Activated CD4-positive, alpha-beta T cell treated with anti-CD3 and anti-CD28 coated beads, Interleukin-2, amount 50 U/mL, for 4 hours (primary cell): ENCODE data around the gene AFF3.
"Not testable (repeated sequence)": the region's sequence is repeated elsewhere in the genome, so short reads cannot be mapped to it uniquely, and the experiment has no call there.

Source experiments
- DNase-seq, 2 experiments: peaks; one replicate each; pipeline ENCODE4 v3.0.0-alpha.2; 2020

AFF3 gene

DNA sequence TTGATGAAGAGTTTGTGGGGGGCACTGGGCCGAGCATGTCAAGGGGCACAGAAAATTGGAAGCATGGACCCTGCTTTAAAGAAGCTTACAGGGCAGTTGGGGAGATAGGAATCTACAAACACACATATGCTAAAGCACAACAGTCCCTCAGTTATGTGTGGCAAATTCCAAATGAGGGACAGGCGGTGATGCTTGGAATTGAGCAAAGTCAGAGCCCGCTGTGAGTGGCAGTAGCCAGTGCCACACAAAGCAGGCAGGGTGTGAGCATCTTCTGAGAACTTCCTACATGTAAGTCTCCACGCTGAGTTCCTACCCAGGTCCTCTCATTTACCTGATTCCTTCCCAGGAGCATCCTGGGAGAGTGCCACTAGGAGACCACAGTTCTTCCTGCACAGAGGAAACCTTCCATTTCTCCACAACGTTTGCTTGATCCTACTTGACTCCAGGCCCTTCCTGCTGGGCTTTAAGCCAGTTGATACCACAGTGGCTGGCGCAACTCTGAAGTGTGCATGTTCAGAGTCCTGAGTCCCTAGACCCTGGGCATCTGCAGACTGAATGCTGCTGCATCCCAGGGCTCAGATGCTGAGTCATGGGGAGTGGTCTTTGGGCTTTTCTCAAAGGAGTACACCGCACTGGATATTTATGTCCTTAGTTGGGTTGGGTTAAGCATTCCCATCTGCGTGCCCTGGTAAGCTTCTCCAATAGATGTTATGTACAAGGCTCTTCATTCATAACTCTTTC lies 365.3 kb downstream of the AFF3 start:
- DNase-seq = no peak

DNA sequence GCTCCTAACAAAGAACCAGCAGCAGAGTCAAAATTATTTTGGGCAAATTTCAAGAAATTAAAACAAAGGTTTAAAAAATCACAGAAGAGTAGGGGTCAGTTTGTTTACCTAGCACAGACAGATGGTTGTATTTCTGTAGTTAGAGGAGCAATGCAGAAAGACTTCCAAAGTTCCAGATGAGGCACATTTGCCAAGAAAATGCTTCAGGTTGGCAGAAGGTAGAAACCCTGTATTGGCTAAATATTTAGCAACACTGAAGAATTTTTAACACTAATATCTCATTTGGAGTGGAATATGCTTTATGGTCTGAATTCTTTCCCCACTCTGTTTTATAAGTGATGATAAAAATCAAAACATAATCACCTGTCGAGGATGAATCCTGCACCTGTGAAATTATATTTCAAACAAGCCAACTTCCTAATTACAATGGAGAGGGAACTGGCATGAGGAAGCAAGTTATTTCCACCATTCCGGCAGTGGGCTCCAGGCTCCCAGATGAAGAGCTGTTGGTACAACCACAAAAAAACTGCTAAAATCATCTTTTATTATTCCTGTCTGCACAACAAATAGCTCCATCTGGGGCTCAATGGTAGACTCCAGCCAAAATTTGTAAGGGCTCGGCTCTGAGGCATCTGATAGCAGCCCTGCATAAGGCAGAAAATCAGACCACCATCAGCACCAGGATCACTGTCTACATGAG lies 366.0 kb downstream of the AFF3 start:
- no peak for DNase-seq

DNA sequence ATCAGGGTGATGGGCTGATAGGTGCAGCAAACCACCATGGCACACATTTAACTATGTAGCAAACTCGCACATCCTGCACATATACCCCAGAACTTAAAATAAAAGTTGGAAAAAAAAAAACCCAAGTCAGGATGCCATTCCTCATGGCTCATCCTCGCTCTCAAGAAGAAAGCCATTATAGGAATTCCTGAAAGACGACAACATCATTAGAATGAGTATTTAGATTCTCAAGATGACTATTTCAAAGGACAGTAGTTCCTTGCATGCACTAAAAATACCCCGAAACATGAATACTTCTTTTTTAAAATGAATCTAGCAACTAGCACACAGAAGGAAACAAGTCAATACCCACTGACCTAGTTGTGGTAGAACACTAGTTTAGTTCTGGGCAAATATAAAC lies 366.8 kb downstream of the AFF3 start:
- no peak for DNase-seq

DNA sequence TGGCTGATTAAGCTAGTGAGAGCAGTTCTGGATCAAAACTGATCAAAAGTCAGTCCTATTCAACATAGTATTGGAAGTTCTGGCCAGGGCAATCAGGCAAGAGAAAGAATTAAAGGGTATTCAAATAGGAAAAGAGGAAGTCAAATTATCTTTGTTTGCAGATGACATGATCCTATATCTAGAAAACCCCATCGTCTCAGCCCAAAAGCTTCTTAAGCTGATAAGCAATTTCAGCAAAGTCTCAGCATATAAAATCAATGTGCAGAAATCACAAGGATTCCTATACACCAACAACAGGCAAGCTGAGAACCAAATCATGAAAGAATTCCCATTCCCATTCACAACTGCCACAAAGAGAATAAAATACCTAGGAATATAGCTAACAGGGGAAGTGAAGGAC lies 368.7 kb downstream of the AFF3 start:
- DNase-seq = not testable (repeated sequence)

DNA sequence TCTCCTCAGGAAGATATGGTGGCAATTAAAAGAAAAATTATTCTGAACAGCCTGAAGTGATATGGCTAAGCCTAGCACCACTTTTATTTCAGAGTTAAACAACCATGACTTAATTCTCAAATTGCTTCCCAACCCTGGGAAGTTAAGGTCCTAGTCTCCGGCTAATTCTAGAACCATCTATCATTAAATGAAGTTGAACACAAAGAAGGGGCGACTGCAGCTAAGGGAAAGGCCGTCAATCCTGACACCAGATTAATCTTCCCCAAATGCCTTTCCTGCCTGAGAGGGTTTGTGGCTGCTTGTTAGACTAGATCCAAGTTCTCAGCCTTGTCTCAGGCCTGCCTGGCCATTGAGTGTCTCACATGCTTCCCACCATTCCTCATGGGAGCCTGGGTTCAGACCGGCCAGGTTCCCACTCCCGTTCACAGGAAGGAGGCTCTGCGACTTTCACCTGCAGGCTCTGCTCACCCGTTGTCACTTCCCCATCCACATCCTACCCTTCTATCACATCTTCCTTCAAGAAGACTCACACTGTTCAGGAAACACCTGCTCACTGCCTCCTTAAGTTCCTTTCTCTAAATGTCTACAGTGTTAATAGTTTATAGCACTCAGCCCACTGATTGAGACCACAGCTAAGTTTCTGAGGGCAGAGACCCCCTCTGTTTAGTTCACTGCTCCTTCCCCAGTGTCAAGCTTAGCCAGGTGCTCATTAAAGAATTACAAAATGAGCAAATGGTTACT lies 369.6 kb downstream of the AFF3 start:
- no peak for DNase-seq

DNA sequence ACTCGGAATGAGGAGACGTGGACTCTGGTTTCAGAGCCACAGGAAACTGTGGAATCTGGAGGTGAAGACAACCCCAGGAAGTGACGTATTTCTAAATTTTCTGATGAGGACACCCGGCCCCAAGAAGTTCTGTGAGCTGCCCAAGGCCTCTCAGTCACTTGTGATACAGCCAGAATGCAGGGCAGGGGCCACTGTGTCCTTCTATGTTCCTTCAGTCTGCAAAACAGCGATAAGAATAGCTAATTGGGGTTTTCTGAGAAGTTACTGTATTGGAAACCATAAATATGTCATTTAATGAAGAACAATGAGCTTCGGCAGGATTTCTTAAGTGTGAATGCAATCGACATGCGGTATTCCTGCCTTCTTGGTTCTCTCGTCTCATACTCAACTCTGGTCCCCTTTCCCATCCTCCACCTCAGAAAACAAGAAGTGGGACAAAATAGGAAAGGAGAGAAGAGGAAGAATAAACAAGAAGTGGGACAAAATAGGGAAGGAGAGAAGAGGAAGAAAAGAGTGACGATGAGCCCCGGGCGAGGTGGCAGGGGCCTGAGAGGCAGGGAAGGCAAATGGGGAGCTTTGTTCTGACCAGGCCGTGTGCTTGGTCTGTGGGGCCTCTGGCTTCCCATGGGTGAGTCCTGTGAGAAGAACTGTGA lies 370.6 kb downstream of the AFF3 start:
- DNase-seq = no peak

DNA sequence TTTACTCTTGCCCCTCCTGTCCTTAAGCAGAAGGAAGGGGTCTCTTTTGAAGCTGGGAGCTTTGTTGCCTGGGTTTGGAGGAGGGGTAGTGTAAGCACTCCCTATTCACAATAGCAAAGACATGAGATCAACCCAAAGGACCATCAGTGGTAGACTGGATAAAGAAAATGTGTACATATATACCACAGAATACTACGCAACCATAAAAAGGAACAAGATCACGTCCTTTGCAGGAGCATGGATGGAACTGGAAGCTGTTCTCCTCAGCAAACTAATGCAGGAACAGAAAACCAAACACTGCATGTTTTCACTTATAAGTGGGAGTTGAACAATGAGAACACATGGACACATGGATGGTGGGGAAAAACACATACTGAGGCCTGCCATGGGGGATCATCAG lies 371.5 kb downstream of the AFF3 start:
- no peak for DNase-seq

DNA sequence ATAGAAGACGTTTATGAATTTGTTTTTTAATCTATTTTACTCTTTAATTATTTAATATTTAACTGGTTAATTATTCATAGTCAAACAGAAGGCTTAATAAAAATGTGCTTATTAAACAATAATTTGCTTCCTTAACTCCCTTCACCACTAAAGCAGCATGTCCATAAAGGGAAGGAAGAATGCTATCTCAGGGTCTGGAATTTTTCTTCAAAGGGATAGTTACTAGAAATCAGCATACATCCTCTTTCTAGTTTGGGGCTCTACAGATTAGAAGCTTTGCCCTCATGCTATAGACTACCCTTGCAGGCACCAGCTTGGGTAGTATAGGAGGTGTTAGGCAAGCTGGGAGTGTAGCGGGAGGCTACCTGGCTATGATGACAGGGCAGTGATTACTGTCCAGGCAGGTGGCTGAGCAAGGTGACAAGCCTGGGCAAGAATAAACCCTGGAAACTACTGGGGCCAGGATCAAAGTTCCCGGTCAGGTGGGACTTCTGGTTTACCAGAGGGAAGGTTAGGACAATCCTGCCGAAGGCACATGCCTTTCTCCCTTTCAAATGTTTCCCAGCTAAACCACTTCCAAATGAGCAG lies 376.6 kb downstream of the AFF3 start:
- DNase-seq = no peak

DNA sequence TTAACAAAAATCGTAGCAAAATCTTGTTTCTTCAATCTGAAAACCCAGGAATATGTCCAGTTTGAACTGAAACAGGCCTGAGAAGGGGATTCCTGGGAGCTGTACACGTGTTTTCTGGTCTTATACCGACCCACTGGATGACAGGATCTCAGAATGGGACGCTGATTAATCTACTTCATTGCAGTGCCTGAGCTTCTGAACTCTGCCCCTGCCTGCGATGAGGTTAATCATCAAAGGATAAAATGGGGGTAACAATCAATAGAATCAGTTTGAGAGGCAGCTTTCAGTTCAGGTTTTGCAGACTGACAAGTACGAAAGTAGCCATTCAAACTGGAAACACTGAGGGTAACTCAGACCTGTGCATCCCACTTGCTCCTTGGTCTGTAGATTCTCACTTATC lies 378.6 kb downstream of the AFF3 start:
- DNase-seq = no peak

DNA sequence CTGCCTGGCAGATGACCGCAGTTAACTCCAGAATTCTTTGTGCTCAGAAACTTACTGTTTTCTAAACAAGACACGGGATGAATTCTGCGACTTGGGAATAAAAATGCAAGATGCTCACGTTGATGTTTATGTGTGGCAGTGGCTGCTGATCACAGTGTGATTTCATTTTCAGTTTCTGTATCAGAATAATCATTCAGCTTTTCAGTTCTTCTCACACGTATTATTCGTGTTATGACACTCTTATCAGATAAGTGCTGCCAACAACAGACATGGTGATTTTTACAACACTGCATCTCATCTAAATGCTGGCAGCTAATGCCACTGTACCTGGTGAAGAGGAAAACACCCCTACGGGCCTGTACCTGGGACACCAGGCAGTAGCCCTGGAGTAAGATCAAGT lies 379.7 kb downstream of the AFF3 start:
- no peak for DNase-seq

DNA sequence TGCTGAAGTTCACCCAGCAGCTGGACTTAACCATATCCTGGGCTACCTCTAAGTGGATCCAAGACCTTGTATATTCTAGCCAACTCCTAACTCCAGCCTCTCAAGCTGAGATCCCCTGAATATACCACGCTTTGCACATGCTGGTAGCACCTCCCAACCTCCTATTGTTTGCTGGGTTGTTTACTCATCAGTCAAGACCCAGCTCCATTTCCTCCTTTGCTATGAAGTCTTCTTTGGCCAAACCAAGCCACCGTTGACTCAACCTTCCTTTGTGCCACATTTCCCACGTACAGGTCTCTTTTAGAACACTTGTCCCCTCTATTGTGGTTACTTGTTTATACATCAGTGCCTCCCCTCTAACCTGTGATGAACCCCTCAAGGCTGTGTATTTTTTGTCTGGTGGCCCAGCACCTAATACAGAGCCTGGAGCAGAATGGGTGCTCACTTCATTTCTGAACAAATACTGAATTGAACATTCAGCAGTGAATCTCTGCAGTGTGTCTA lies 384.7 kb downstream of the AFF3 start:
- DNase-seq = no peak

DNA sequence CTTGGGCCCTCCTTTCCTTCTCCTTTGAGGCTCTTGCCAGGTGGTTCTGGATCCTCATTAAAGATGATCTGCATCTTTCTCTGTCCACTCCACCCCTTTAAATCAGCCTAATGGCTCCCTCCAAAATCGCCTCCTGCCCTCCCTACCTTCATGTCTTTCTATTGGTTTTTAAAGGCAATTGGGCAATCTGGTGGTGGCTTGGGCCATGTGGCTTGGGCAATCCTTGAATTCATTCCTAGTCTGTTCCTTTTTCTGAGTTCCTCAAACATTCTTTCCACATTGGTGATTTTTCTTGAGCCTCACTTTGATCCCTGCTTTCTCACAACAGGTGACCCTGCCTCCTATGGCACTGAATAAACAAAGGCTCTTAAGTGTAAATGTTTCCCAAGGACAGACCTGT lies 386.3 kb downstream of the AFF3 start:
- no peak for DNase-seq

DNA sequence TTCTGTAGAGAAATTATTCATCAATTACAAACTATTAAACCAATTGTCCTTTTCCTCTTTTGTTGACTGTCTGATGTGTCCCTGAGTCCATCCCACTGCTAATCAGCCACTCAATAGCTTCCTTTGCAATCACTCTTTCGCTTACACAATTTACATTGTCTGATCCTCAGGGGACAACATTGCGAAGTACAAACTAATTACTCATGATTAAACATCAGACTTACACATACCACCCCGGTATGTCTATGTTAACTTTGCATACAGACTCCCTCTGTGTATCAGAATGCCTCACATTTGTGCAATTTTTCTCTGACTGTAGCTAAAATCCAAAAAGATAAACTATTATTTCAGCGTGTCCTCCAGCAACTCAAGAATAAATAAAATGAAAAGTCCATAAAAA lies 388.2 kb downstream of the AFF3 start:
- no peak for DNase-seq

DNA sequence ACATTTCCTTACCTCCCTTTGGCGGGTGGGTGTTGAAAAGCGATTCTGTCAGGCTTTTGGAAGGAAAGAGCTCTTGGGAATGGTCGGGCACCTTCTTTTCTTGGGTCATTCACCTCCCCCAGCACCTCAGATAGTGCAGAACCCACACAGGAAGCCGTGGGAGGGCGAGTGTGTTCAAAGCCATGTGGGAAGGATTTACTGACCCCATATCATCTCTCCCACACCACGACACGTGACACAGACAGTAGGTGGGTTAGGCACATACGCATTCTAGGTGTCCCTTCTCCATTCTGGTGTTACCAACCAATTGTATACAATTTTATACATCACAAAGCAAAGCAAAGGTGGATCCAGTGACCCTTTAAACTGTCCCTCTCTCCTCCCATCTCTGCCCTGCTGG lies 388.9 kb downstream of the AFF3 start:
- DNase-seq = no peak

DNA sequence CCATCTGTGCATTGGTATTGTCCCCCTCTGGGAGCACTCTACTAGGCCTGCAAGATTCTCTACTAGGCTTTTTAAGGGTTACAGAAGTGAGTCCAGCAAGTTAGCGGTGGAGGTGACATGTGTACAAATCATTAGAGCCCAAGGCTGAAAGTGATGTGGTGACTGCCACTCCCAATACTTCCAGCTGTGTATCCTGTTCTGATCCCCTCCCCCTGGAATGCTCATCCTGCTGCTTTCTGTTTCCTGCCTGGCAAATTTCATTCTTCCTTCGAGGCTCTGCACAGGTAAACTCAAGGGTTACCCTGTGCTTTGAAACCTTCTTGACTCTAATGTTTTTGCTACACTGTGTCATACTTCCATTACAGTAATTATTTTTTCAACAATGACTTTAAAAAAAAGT lies 394.0 kb downstream of the AFF3 start:
- no peak for DNase-seq

DNA sequence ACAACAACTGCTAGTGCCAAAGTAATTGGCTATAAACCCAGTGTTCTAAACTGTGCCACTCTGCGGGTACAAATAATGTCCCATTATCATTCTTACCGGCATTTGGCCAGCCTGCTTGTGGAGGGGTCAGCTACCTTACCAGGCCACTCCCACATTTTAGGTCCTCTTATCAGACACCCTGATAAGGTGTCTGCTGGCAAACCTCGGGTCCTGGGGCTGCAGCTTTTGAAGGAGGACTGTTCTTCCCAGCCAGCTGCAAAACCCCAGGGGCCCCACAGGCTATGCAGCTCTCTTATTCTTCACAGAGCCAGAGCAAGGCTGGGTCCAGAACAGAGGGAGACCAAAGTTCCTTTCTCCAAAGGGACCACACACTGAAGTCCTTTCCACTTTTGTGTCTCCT lies 394.5 kb downstream of the AFF3 start:
- no peak for DNase-seq

DNA sequence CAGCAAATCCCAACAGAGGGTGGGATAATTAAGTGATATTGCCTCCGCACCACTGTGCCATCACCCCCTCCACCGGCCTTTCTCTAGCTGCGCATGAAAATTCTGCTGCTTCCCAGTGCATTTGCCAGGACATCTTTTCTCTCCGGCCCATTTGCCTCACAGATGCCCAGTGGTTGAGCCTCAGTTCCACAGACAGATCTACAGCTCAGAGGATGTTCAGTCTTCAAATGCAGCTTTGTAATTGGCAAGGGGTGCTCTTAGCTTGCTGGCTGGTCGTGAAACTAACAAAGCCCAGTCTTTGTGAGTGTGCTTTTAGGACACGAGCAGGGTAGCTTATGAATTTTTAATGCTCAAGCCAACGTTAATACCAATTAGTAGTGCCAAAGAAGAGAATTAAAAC lies 399.2 kb downstream of the AFF3 start:
- DNase-seq = no peak

DNA sequence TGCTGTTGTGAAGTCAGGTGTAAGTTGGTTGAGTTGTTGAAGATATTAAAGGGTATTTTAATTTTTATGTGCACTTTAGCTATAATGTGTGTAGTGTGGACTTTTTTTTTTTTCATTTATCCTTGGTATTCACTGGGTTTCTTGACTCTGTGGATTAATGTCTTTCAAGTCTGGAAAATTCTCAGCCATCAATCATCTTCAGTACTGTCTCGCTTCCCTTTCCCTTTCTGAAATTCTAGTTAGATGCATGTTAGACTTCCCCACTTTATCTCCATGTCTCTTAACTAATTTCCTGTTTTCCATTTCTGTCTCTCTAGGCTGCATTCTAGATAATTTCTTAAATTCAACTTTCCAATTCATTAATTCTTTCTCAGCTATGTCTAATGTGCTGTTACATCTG lies 404.9 kb downstream of the AFF3 start:
- no peak for DNase-seq

DNA sequence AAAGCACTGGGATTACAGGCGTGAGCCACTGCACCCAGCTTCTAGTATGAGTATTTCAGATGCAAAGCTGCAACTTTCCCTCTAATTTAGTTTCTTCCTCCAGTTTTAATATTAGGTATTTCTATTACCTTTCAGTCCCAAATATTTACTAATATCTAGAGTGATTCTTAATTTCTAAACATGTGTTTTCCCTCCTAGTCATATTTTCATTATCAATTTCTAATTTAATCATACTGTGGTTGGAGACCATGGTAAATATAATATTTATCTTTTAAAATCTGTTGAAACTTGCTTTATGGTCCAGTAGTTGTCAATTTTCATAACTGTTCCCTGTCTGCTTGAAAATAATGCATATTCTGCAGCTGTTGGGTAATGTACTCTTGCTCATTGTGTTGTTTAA lies 406.6 kb downstream of the AFF3 start:
- no peak for DNase-seq

DNA sequence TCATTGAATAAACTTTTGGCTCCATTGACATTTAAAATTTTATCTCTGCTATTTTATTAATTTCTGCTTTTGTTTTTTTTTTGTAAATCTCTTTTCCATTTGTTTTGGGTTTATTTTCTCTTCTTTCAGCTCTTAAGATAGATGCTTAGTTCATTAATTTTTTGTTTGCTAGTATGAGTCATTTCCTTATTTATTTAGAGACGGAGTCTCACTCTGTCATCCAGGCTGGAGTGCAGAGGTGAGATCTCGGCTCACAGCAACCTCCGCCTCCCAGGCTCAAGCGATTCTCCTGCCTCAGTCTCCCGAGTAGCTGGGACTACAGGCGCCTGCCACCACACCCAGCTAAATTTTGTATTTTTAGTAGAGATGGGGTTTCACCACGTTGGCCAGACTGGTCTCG lies 407.1 kb downstream of the AFF3 start:
- DNase-seq = not testable (repeated sequence)

DNA sequence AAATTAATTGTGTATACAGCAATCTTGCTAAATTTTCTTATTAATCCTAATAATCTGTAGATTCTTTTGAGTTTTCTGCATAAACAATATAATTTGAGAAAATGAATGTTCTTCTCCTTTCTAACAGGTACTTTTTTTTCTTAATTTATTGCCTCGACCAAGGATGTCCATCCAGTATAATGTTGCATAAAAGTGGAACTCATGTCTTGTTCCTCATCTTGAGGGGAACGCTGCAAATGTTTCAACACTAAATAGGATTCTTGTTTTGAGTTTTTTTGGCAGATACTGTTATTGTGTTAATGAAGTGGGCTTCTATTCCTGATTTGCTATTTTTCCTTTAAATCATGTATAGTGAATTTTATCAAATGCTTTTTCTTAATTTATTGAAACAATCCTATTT lies 408.2 kb downstream of the AFF3 start:
- no peak for DNase-seq

DNA sequence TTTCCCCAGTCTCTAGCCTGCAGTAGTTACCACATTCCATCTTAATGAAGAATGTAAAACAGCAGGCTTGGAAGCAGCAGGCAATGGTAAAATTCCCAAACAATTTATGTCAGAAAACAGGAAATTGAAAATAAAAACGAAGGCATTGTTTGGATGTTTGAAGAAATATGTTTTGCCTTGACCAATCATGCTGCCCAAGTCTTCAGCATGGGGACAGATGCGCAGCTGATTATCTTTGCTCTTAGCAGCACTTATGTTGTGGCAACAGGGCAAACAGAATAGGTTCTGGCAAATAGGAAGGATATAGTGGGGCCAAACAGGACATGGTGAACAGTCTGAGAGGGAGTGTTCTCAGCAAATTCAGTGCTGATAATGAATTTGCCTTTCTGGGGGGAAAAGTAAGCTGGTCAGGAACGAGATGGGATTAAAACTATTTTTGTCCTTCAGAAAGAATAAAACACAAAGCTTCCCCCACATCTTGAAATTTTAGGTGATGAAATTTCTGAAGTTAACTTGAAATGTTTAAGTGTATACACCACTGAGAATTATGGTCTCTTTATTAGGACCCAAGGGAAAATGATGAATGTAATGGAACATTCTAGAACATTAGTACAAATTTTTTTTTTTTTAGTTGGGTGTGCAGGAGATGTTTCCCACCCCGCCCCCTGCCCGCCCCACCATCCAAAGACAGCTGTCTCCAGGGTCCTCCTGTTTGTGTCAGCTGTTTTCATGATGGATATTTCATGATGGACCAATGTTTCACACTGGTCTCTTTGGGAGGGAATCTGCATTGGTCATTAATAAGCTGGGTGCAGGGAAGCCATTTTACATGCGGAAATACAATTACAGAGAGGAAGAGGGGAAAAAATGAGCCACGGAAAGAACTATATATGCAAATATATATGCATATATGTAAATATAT lies 413.0 kb downstream of the AFF3 start:
- DNase-seq = no peak
